Memory B cell (primary cell): ENCODE data around the gene CDY1.
"Not testable (repeated sequence)": the region's sequence is repeated elsewhere in the genome, so short reads cannot be mapped to it uniquely, and the experiment has no call there.

Experiments used
- ATAC-seq: fragments of 150-1000 bp; cut with Tn5 transposase; 2 replicates; pipeline ENCODE4 v1.10.0; 2021; ENCODE audit warnings: low read depth, mild to moderate bottlenecking, moderate library complexity
- DNase-seq, 2 donors: peaks; one replicate each; pipeline ENCODE4 v3.0.0; 2022; ENCODE audit warnings: low spot score in 2 of 2
- H3K27ac Mint-ChIP-seq: one replicate; pipeline ENCODE4 v1.8.0; 2022; ENCODE audit warnings: mild to moderate bottlenecking, moderate library complexity, mixed read lengths
- H3K27me3 Mint-ChIP-seq: one replicate; pipeline ENCODE4 v1.8.0; 2022; ENCODE audit warnings: mixed read lengths
- H3K36me3 Mint-ChIP-seq: one replicate; pipeline ENCODE4 v1.8.0; 2022; ENCODE audit warnings: mild to moderate bottlenecking, mixed read lengths
- H3K4me1 Mint-ChIP-seq: one replicate; pipeline ENCODE4 v1.8.0; 2022; ENCODE audit warnings: mixed read lengths
- H3K4me3 Mint-ChIP-seq: one replicate; pipeline ENCODE4 v1.8.0; 2022; ENCODE audit warnings: mild to moderate bottlenecking, moderate library complexity, mixed read lengths
- H3K9me3 Mint-ChIP-seq: one replicate; pipeline ENCODE4 v1.8.0; 2022; ENCODE audit warnings: mixed read lengths

The CDY1 gene

GRCh38 chrY:25621817-25622216, at the start of gene CDY1:
Gene CDY1 (plus strand): TSS chrY:25622117. CDS start chrY:25622443, 326 bp downstream.
- H3K4me1 Mint-ChIP-seq, ATAC-seq, H3K9me3 Mint-ChIP-seq, H3K4me3 Mint-ChIP-seq, H3K36me3 Mint-ChIP-seq, H3K27me3 Mint-ChIP-seq, DNase-seq, H3K27ac Mint-ChIP-seq: not testable (repeated sequence)

GRCh38 chrY:25593336-25593735, 28.6 kb upstream of the CDY1 start:
- not testable (repeated sequence) for DNase-seq, H3K36me3 Mint-ChIP-seq, H3K9me3 Mint-ChIP-seq, H3K4me1 Mint-ChIP-seq, H3K27me3 Mint-ChIP-seq, H3K27ac Mint-ChIP-seq, ATAC-seq, H3K4me3 Mint-ChIP-seq

GRCh38 chrY:25620209-25620608, 1.7 kb upstream of the CDY1 start:
- H3K4me1 Mint-ChIP-seq, DNase-seq, H3K4me3 Mint-ChIP-seq, ATAC-seq, H3K27me3 Mint-ChIP-seq, H3K27ac Mint-ChIP-seq, H3K9me3 Mint-ChIP-seq, H3K36me3 Mint-ChIP-seq: not testable (repeated sequence)

- H3K4me3 Mint-ChIP-seq, H3K27ac Mint-ChIP-seq: not testable (repeated sequence)
Observed at GRCh38 chrY:25626524-25626923, 4.6 kb downstream of the CDY1 start.

GRCh38 chrY:25630383-25631112, 8.6 kb downstream of the CDY1 start:
- not testable (repeated sequence) for H3K36me3 Mint-ChIP-seq, DNase-seq, H3K4me3 Mint-ChIP-seq, H3K27me3 Mint-ChIP-seq, ATAC-seq, H3K27ac Mint-ChIP-seq, H3K4me1 Mint-ChIP-seq, H3K9me3 Mint-ChIP-seq

More at GRCh38 chrY:25626524-25626923, 4.6 kb downstream of the CDY1 start:
- DNase-seq, H3K4me1 Mint-ChIP-seq, ATAC-seq, H3K9me3 Mint-ChIP-seq, H3K36me3 Mint-ChIP-seq, H3K27me3 Mint-ChIP-seq: not testable (repeated sequence)

GRCh38 chrY:25639852-25640251, 17.9 kb downstream of the CDY1 start:
- not testable (repeated sequence) for H3K4me1 Mint-ChIP-seq

GRCh38 chrY:25643024-25643915, 21.4 kb downstream of the CDY1 start:
- ATAC-seq, H3K27me3 Mint-ChIP-seq, H3K27ac Mint-ChIP-seq, H3K4me3 Mint-ChIP-seq, H3K9me3 Mint-ChIP-seq, H3K4me1 Mint-ChIP-seq, DNase-seq, H3K36me3 Mint-ChIP-seq: not testable (repeated sequence)

More at GRCh38 chrY:25639852-25640251, 17.9 kb downstream of the CDY1 start:
- not testable (repeated sequence) for H3K27ac Mint-ChIP-seq, H3K27me3 Mint-ChIP-seq, DNase-seq, ATAC-seq, H3K4me3 Mint-ChIP-seq, H3K36me3 Mint-ChIP-seq, H3K9me3 Mint-ChIP-seq
